Stimulated activated naive CD4-positive, alpha-beta T cell (primary cell): ENCODE measurements around the gene ZFAND2B.
A peak's percentile ranks its signal among the peaks of the same experiment; 100 is the strongest.
"Not testable (repeated sequence)": the region's sequence is repeated elsewhere in the genome, so short reads cannot be mapped to it uniquely, and the experiment has no call there.

Source experiments
- DNase-seq, 6 experiments: peaks; one replicate each; lab custom pipeline; 2025; lab: John Stamatoyannopoulos, UW

ZFAND2B gene

DNA sequence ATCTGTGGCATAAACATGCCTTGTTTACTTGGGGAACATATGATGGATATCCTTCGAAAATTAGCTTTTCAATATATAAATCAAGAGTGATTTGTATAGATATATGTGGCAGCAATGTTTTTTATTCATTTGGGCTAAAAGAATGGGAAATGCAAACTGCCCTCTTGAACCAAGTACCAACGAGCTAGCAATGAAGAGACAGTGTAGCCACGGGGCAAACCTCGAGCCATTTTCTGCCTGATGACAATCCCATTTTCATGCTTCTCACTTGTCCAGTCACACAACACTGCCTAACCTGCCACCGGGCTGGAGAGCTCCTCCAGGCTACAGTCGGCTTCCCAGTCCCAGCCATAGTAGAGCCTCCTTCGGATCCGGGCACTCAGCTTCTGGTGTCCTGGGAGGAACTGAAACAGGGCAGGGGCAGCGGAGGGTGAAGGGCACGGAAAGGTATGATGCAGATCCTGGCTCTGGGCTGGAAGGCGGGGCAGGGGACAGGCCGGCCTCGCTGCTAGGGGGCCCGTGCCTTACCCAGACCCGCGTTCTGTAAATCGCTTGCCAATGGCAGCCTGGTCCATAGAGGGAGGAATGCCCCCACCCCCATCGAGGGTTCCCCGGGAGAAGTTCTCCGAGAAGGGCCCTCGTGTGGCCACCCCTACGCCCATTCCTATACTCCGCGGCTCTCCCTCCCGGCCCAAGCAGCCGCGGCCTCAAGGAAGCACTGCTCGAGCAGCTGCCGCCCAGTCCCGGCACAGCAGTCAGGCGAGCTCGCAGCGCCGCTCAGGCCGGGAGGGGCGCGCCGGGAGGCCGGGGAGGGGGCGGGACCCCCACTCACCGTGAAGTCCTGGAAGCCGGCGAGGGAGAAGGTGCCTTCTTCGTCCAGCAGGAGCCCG is 30.4 kb upstream of the ZFAND2B start:
- peak in 3 of 6 experiments; percentile 28 to 61 (median 33) for DNase-seq

DNA sequence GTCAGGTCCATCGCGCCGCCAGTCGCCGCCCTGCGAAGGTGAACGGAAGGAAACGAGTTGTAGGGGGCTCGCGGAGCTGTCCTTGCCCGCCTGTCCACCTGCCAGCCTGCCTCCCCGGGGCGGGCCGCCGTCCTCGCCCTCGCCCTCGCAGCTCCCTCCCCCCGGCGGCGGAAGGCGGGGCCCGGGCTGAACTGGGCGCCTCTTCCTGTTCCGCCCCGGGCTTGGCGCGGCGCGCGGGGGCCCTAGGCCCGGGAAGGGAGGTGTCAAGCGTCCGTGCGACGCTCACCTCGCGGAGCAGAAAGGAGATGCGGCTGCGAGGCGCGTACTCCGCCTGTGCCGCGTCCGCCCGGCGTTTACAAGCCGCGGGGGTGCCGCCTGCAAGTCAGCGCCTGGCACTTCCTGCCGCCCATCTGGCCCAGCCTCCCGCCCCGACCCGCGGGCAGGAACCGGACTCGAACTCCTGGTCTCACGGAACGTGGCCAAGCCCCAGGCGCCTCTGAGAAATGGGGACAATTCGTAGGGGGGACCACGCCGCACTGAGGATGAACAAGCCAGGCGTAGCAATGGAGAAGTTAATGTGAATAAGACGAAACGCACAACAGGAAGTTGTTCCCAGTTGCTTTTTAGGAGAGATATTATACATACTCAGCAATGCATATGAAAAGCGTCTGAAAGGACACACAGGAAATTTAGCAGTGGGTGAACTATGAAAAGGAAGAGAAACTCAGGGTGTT is 29.6 kb upstream of the ZFAND2B start, which contains the start of gene CNPPD1:
Gene CNPPD1 (minus strand): TSS at position 108 of the 734 bp plus-strand sequence. CDS start 97 bp downstream, at position 11.
- DNase-seq = peak; percentile 72 to 89 (median 80)

DNA sequence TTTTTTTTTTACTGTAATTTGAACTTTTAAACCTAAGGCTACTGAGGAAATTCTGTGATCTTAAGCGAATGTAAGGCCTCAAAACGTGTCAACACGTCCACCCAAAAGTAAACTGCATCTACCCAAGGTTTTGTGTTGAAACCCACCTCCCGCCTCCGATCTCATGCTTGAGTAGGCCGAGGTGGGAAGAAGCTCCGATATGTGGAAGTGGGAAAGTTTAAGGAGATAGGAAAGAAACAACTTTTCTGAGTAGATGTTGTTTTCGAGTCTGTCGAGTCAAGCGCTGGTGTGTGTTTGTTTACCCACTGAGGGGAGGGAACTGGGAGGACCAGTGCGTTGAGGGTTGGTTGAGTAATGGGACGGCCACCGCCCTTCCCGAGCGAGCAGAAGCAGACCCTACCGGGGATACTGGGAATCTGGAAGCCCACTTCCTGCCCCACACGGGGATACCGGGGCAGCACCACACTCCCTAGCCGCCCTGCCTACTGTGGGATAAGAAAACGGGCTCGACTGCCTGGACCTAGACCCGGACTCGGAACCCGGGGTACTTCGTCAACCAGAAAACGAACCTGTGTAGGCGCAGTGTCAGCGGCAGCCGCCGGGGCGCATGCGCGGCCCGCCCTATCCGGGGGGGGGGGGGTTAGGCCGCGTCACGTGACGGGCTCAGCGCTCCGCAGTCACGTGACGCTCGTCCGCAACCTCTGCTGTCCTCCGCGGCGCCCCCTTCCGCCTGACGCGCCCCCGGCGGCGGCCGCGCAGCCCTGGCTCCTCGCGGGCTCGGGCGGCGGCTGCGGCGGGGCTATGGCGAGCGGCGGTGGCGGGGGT is 28.8 kb upstream of the ZFAND2B start, which contains the start of gene RETREG2:
Gene RETREG2 (plus strand): TSS at position 724 of the 825 bp plus-strand sequence. CDS start 78 bp downstream, at position 802.
- DNase-seq = peak; percentile 74 to 92 (median 85)

DNA sequence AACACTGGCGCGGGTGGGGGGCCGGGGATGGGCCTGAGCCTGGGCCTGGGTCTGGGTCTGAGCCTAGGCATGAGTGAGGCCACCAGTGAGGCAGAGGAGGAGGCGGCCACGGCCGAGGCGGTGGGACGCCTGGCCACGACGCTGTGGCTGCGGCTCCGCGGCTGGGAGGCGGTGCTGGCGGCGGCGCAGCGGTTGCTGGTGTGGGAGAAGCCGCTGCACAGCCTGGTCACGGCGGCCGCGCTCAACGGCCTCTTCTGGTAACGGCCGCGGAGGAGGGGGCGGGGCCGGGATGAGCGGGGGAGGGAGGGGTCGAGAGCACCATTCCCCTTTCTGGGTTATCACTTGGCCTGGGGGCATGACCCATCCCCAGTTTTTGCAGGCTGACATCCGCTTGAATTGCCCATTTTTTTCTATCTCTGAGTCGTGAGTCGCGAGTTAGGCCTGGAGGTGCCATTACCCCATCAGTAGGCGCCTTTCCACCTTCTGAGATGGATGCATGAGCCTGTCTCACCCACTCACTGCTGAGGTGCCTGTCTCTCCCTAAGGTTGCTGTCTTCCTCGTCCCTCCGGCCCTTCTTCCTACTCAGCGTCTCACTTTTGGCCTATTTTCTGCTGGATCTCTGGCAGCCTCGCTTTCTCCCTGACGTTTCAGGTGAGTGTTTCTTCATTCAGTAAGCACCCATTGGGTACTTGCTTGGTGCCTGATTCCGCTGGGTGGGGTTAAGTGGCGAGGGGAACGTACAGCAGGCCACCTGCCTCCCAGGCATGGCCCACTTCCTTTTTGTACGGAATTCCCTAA is 28.0 kb upstream of the ZFAND2B start:
- DNase-seq = peak in 5 of 6 experiments; percentile 29 to 67 (median 48)

DNA sequence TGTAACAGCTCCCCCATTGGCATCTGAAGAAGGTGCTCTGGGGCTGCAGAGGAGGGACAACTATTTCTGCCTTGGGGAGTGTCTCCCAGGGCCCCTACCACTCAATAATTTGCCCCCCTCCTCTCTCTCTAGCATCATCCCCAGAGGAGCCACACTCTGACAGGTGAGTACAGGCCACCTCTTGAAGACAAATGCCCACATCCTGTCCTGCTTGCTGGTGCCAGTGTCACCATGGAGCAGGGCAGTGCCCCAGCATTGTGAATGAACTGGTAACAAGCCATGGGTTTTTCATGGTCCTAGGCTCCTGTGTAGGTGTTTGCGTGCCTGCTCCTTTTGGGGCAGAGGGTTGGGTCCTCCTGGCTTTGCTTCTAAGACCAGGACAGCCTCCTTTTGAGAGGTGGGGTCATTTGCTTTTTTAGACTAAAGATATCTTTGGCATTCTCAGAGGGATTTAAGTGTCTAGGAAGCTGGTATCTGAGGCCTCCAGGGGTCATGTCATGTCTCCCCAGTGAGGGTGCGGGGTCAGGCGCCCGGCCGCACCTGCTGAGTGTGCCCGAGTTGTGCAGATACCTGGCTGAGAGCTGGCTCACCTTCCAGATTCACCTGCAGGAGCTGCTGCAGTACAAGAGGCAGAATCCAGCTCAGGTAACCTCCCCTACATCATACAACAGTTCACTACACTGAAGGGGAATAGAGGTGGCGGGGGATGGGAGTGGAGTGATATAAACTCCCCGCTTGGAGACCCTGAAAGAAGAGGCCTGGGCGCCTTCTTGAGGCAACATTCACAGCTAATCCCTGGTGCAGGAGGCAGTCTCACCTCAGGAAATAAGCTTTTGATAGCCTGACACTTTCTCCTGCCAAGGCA is 26.7 kb upstream of the ZFAND2B start:
- no peak for DNase-seq

DNA sequence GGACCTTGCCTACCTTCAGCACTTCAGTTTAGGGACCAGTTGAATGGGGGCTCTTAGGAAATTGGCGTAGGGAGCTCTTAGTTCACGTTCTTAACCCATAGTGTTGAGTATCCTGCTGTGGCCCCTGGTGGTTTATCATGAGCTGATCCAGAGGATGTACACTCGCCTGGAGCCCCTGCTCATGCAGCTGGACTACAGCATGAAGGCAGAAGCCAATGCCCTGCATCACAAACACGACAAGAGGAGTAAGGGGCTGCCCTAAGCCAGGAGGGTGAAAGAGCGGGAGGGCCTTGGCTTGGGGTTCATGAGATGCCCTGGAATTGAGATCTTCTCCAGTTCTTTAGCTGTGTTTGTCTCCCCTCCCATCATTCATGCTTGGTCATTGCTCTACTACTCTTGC is 25.6 kb upstream of the ZFAND2B start:
- no peak for DNase-seq

DNA sequence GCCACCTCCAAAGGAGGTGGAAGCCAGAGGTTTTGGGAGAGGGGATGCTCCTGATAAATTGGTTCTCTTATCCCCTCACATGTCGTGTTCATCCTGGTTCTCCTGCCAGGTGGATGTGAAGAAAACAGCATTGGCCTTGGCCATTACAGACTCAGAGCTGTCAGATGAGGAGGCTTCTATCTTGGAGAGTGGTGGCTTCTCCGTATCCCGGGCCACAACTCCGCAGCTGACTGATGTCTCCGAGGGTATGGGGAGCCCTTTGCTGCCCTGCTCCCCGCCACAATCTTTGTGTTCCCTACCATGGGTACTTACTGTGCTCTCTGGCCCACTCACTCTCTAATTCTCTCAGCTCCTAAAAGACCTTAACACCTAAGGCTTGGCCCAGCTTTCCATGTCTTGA is 25.1 kb upstream of the ZFAND2B start:
- DNase-seq = no peak

DNA sequence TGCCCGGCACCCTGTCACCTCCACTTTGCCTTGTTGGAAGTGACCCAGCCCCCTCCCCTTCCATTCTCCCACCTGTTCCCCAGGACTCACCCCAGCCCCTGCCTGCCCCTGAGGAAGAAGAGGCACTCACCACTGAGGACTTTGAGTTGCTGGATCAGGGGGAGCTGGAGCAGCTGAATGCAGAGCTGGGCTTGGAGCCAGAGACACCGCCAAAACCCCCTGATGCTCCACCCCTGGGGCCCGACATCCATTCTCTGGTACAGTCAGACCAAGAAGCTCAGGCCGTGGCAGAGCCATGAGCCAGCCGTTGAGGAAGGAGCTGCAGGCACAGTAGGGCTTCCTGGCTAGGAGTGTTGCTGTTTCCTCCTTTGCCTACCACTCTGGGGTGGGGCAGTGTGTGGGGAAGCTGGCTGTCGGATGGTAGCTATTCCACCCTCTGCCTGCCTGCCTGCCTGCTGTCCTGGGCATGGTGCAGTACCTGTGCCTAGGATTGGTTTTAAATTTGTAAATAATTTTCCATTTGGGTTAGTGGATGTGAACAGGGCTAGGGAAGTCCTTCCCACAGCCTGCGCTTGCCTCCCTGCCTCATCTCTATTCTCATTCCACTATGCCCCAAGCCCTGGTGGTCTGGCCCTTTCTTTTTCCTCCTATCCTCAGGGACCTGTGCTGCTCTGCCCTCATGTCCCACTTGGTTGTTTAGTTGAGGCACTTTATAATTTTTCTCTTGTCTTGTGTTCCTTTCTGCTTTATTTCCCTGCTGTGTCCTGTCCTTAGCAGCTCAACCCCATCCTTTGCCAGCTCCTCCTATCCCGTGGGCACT is 24.0 kb upstream of the ZFAND2B start:
- no peak for DNase-seq

DNA sequence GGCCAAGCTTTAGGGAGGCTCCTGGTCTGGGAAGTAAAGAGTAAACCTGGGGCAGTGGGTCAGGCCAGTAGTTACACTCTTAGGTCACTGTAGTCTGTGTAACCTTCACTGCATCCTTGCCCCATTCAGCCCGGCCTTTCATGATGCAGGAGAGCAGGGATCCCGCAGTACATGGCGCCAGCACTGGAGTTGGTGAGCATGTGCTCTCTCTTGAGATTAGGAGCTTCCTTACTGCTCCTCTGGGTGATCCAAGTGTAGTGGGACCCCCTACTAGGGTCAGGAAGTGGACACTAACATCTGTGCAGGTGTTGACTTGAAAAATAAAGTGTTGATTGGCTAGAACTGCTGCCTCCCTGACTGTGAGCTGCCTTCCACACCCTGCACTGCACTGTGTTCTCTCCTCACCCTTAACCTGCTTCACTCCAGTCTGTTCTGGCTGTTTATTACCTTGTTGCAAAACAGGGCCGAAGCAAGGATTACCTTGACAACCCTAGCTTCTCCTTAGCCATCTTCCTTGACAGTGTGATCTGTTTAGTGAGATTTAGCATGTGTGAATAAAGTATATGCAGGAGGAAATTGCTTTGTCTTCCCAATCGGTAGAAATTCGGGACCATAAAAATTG is 23.3 kb upstream of the ZFAND2B start:
- no peak for DNase-seq

DNA sequence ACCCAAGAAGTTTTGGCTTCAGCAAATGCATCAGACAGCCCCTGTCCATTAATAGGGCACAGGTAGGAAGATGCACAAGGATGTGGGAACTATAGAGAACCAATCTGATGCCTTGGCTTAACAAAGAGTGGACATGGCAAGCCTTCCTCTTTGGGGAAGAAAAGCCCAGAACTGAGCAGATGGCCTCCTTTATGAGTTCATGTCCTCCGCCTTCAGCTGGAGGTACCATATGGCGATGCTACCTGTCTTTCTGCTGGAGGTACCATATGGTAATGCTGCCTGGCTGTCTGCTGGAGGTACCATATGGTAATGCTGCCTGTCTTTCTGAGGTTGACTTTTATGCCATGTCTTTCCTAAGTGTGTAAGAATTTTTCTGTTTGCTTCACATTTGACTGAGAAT is 22.5 kb upstream of the ZFAND2B start:
- DNase-seq = no peak

DNA sequence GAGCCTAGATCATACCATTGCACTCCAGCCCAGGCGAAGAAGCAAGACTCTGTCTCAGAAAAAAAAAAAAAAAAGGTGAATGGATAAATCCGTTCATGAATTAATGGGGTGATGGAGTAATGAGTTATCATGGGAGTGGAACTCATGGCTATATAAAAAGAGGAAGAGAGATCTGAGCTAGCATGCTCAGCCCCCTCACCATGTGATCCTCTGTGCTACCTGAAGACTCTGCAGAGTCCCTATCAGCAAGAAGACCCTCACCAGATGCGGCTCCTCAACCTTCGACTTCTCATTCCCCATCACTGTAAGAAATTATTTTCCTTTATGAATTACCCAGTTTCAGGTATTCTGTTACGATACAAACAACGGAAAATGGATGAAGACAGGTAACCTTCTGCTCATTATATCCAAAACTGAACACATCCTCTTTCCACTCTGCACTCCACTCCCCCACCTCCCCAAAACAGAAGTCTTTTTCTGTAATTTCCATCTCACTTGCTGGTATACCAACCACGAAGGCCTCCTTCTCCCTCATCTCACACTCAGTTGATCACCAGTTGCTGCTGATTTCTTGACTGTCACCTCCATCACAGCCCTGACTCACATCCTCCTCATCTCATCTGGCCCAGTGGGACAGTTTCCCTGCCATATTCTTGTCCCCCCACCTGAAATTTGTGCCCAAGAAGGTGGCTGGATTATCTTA is 19.7 kb upstream of the ZFAND2B start:
- no peak for DNase-seq

DNA sequence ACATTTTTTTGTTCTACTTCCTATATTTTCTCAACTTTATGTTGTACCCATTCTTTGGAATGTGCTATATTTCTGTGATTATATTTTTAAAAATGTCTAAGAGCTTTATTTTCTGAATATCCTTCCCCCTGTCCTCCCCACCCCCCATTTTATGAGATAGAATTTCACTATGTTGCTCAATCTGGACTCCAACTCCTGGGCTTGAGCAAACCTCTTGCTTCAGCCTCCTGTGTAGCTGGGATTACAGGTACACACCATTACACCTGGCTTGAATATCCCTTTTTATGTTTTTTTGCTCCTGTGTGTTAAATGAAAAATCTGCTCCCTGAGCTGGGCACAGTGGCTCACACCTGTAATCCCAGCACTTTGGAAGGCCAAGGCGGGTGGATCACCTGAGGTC is 9.2 kb upstream of the ZFAND2B start:
- DNase-seq = no peak

DNA sequence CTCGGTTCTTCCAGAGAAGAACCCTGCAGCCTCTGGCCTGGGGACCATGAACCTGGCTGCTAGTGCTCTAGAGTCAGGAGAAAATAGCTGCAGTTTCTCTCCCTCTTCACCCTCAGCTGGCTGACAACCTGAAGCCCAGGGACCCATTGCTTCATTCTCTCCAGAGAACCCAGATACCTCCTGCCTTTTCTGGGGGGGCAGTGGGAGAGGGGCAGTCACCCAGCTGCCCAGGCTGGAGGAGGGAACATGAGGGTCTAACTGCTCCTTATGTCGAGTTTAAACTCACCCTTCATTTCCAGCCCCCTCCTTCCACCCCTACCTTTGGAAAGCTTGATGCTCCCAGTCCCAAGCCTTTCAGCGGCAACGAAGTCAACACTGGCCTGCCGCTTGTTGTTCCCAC is 7.6 kb upstream of the ZFAND2B start:
- DNase-seq = no peak

DNA sequence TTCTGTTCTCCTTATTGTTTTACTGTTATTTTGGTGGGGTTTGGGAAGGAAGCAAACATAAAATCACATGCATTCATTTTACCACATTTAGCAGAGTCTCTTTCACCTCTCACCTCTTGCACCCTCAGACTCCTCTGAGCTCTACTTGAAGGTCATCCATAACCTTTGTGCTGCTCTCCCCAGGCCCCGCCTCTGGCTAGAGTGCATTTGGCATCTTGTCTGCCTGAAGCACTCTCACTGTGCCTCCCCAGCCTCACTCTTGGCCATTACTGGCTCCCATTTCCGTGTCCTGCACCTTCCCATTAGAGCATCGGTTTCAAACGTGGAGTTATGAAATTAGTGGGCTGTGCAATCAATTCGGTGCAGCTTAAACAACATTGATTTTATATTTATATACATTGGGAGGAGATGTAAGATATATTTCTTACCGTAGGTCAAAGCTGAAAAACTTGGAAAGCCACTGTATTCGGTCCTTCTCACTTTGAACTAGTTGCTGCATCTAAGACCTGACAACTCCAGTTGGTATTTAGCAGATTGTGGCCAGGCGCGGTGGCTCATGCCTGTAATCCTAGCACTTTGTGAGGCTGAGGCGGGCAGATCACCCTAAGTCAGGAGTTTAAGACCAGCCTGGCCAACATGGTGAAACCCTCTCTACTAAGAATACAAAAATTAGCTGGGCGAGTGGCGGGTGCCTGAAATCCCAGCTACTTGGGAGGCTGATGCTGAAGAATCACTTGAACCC is 6.9 kb upstream of the ZFAND2B start:
- DNase-seq = no peak

DNA sequence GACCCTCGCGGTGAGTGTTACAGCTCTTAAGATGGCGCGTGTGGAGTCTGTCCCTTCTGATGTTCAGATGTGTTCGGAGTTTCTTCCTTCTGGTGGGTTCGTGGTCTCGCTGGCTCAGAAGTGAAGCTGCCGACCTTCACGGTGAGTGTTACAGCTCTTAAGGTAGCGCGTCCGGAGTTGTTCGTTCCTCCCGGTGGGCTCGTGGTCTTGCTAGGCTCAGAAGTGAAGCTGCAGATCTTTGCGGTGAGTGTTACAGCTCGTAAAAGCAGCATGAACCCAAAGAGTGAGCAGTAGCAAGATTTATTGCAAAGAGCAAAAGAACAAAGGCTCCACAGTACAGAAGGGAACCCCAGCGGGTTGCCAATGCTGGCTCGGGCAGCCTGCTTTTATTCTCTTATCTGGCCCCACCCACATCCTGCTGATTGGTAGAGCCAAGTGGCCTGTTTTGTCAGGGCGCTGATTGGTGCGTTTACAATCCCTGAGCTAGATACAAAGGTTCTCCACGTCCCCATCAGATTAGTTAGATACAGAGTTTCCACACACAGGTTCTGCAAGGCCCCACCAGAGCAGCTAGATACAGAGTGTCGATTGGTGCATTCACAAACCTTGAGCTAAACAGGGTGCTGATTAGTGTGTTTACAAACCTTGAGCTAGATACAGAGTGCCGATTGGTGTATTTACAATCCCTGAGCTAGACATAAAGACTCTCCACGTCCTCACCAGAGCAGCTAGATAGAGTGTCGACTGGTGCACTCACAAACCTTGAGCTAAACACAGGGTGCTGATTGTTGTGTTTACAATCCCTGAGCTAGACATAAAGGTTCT is 5.9 kb upstream of the ZFAND2B start:
- peak in 2 of 6 experiments; percentile 30 to 41 for DNase-seq

DNA sequence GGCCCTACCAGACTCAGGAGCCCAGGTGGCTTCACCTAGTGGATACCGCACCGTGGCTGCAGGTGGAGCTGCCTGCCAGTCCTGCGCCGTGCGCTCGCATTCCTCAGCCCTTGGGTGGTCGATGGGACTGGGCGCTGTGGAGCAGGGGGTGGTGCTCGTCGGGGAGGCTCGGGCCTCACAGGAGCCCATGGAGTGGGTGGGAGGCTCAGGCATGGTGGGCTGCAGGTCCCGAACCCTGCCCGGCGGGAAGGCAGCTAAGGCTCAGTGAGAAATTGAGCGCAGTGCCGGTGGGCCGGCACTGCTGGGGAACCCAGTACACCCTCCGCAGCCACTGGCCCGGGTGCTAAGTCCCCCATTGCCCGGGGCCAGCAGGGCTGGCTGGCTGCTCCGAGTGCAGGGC is 5.3 kb upstream of the ZFAND2B start:
- DNase-seq = not testable (repeated sequence)
